HG03378 (cell line): ENCODE data around the gene RBM20.

ENCODE experiments used
- ATAC-seq: cut with Tn5 transposase; IDR thresholded peaks from one replicate; pipeline ENCODE4 v1.9.1; 2021; ENCODE audit warnings: mild to moderate bottlenecking, moderate library complexity; ENCODE audit not compliant: unreplicated experiment

Gene RBM20

GRCh38 chr10:110824660-110825059 is 180.5 kb downstream of the RBM20 start:
- ATAC-seq, result no peak

GRCh38 chr10:110825508-110825907 is 181.4 kb downstream of the RBM20 start:
- no peak for ATAC-seq

- no peak for ATAC-seq
Measured at GRCh38 chr10:110827410-110827809, 183.3 kb downstream of the RBM20 start.

- no peak for ATAC-seq
Measured at GRCh38 chr10:110827875-110828274, 183.7 kb downstream of the RBM20 start.

- ATAC-seq, result no peak
Measured at GRCh38 chr10:110828525-110828924, 184.4 kb downstream of the RBM20 start.

- ATAC-seq, result no peak
Measured at GRCh38 chr10:110829721-110830410, 185.7 kb downstream of the RBM20 start.

GRCh38 chr10:110833234-110833940 is 189.3 kb downstream of the RBM20 start:
- no peak for ATAC-seq

- no peak for ATAC-seq
Measured at GRCh38 chr10:110833941-110834628, 189.9 kb downstream of the RBM20 start.

GRCh38 chr10:110834629-110835301 is 190.6 kb downstream of the RBM20 start:
- ATAC-seq, result no peak

- no peak for ATAC-seq
Measured at GRCh38 chr10:110835841-110836240, 191.7 kb downstream of the RBM20 start.

GRCh38 chr10:110836706-110837105 is 192.6 kb downstream of the RBM20 start:
- no peak for ATAC-seq

- no peak for ATAC-seq
Measured at GRCh38 chr10:110837418-110838171, 193.5 kb downstream of the RBM20 start.

GRCh38 chr10:110840225-110840922 is 196.2 kb downstream of the RBM20 start:
- no peak for ATAC-seq

- no peak for ATAC-seq
Measured at GRCh38 chr10:110840923-110841428, 196.8 kb downstream of the RBM20 start.

- ATAC-seq, result peak; percentile 71
Measured at GRCh38 chr10:110841767-110842267, 197.7 kb downstream of the RBM20 start.

- no peak for ATAC-seq
Measured at GRCh38 chr10:110842326-110842904, 198.3 kb downstream of the RBM20 start.

GRCh38 chr10:110843031-110843430 is 198.9 kb downstream of the RBM20 start:
- peak; percentile 80 for ATAC-seq

GRCh38 chr10:110843796-110844616 is 199.9 kb downstream of the RBM20 start:
- ATAC-seq, result no peak

- ATAC-seq, result no peak
Measured at GRCh38 chr10:110844617-110844881, 200.4 kb downstream of the RBM20 start.
